Esophagus muscularis mucosa (tissue), 4 donors: ENCODE data around the gene PLAAT3. TPM values are rescaled to one million over a fixed set of nuclear protein-coding genes. Genes with fewer than 3 reads are reported as not detected.
"Not testable (repeated sequence)": the region's sequence is repeated elsewhere in the genome, so short reads cannot be mapped to it uniquely, and the experiment has no call there.

ENCODE experiments used
- DNase-seq: peaks from one replicate; pipeline ENCODE4 v3.0.0-alpha.2; 2017; ENCODE audit errors: extremely low spot score
- H3K27ac ChIP-seq, 4 donors: fragments of 200-600 bp; sonication (generic); replicated peaks in 1 of 4; 1 replicate in 3 of 4; 2 replicates in 1 of 4; pipeline ENCODE4 v1.5.1; 2016 to 2019; ENCODE audit warnings: mild to moderate bottlenecking in 1 of 4
- H3K27me3 ChIP-seq, 4 donors: fragments of 200-600 bp; sonication (generic); one replicate each; pipeline versions ENCODE4 v1.5.1 to v1.6.0; 2016 to 2019
- H3K36me3 ChIP-seq, 4 donors: fragments of 200-600 bp; sonication (generic); one replicate each; pipeline ENCODE4 v1.5.1; 2016 to 2019
- H3K4me1 ChIP-seq, 4 donors: fragments of 200-600 bp; sonication (generic); one replicate each; pipeline ENCODE4 v1.5.1; 2016 to 2019
- H3K4me3 ChIP-seq, 4 donors: fragments of 200-600 bp; sonication (generic); 1 replicate in 2 of 4; 2 replicates in 2 of 4; pipeline ENCODE4 v1.5.1; 2016 to 2019; ENCODE audit warnings: mild to moderate bottlenecking in 4 of 4, moderate library complexity in 1 of 4
- H3K9me3 ChIP-seq, 4 donors: fragments of 200-600 bp; sonication (generic); 1 replicate in 3 of 4; 2 replicates in 1 of 4; pipeline ENCODE4 v1.5.1; 2016 to 2019
- CTCF ChIP-seq, 3 experiments: fragments of 200-600 bp in 2 of 3; fragments of 450-650 bp in 1 of 3; sonication (generic) in 2 of 3; IDR thresholded peaks; one replicate each; pipeline ENCODE4 v1.5.1; 2017 to 2019; ENCODE audit warnings: antibody characterized with exemption in 3 of 3, mild to moderate bottlenecking in 2 of 3, moderate library complexity in 1 of 3
- EP300 ChIP-seq: sonication (generic); formaldehyde crosslinking; IDR thresholded peaks from one replicate; pipeline ENCODE4 v1.6.1; 2017; ENCODE audit warnings: antibody characterized with exemption
- POLR2A ChIP-seq: fragments of 450-650 bp; IDR thresholded peaks from one replicate; pipeline ENCODE4 v1.6.1; 2017; ENCODE audit warnings: antibody characterized with exemption, moderate library complexity, mild to moderate bottlenecking, low read depth
- POLR2AphosphoS5 ChIP-seq, 2 donors: sonication (generic); formaldehyde crosslinking; IDR thresholded peaks; one replicate each; pipeline ENCODE4 v1.6.1; 2017; ENCODE audit warnings: antibody characterized with exemption in 2 of 2
- WGBS: methylation state at CpG from one replicate; pipeline ENCODE4 v1.1.5; 2018; 5-methylcytosine and 5-hydroxymethylcytosine counted together
- intact Hi-C: fragments of 100-400 bp; cut with DNase I; formaldehyde crosslinking; loops from one replicate; pipeline ENCODE4 v1.15.1; 2023
- total RNA-seq, 4 donors: library from RNA; depleted of rRNA; stranded (reverse); fragments of >200 nt; gene quantifications; one replicate each; pipeline versions ENCODE4 v1.1.0 to v1.2.1, GENCODE V29; 2016

Gene PLAAT3
- total RNA-seq, 4 donors from 2014 or later, result 40.3 to 74.8 (median 54.4) TPM

- TF ChIP-seq POLR2AphosphoS5 (IDR thresholded peaks at IDR 0.05), result no peak
- no peak for TF ChIP-seq CTCF (IDR thresholded peaks at IDR 0.05)
- TF ChIP-seq POLR2A, result no peak
- TF ChIP-seq EP300, result no peak
- intact Hi-C loops, result no loop called here
- WGBS, result 65% methylated on average over 8 of the region's 8 CpGs
- Histone ChIP-seq H3K27ac (no peak overlapping the region), H3K4me3 (no peak overlapping the region), H3K36me3 (no peaks in the 10 kb centered on the region), H3K27me3 (no peaks in the 10 kb centered on the region), H3K9me3 (no peaks in the 10 kb centered on the region), H3K4me1 (no peaks in the 10 kb centered on the region)
- no peak for DNase-seq
Observed at GRCh38 chr11:63553759-63554158, 60.5 kb downstream of the PLAAT3 start.

GRCh38 chr11:63552921-63553320 is 61.3 kb downstream of the PLAAT3 start:
- no peak for DNase-seq
- Histone ChIP-seq H3K9me3 (no peaks in the 10 kb centered on the region), H3K36me3 (no peaks in the 10 kb centered on the region), H3K4me1 (no peaks in the 10 kb centered on the region), H3K4me3 (no peak overlapping the region), H3K27me3 (no peaks in the 10 kb centered on the region), H3K27ac (no peak overlapping the region)
- intact Hi-C loops, result no loop called here
- 91% methylated on average over 7 of the region's 7 CpGs for WGBS
- no peak for TF ChIP-seq CTCF (IDR thresholded peaks at IDR 0.05)
- no peak for TF ChIP-seq POLR2A

GRCh38 chr11:63551889-63552266 is 62.4 kb downstream of the PLAAT3 start:
- no peak overlapping the region for H3K4me3 ChIP-seq
- H3K9me3 ChIP-seq, result no peaks in the 10 kb centered on the region
- no peak for DNase-seq

GRCh38 chr11:63551091-63551888 is 62.9 kb downstream of the PLAAT3 start:
- Histone ChIP-seq H3K27me3 (no peaks in the 10 kb centered on the region), H3K27ac (no peak overlapping the region), H3K9me3 (no peaks in the 10 kb centered on the region), H3K36me3 (peaks cover 0 to 15% (median 0%) of the 10 kb centered on the region in 4 donors), H3K4me3 (no peak overlapping the region), H3K4me1 (peaks cover 0 to 3% (median 0%) of the 10 kb centered on the region in 4 donors)
- intact Hi-C loops, result no loop called here
- no peak for TF ChIP-seq POLR2AphosphoS5 (IDR thresholded peaks at IDR 0.05)
- no peak for TF ChIP-seq POLR2A
- no peak for TF ChIP-seq CTCF (IDR thresholded peaks at IDR 0.05)
- TF ChIP-seq EP300, result no peak
- WGBS, result 85% methylated on average over 26 of the region's 27 CpGs
- DNase-seq, result no peak

More at GRCh38 chr11:63551889-63552266, 62.4 kb downstream of the PLAAT3 start:
- intact Hi-C loops, result no loop called here
- WGBS, result 97% methylated on average over 6 of the region's 6 CpGs
- no peaks in the 10 kb centered on the region for H3K27me3 ChIP-seq
- peaks cover 0 to 9% (median 0%) of the 10 kb centered on the region in 4 donors for H3K36me3 ChIP-seq
- TF ChIP-seq EP300, result no peak
- TF ChIP-seq CTCF (IDR thresholded peaks at IDR 0.05), result no peak
- no peak for TF ChIP-seq POLR2A
- TF ChIP-seq POLR2AphosphoS5 (IDR thresholded peaks at IDR 0.05), result no peak
- no peak overlapping the region for H3K27ac ChIP-seq
- H3K4me1 ChIP-seq, result peaks cover 0 to 3% (median 0%) of the 10 kb centered on the region in 4 donors

GRCh38 chr11:63550156-63550700 is 64.0 kb downstream of the PLAAT3 start:
- H3K27ac ChIP-seq, H3K4me1 ChIP-seq, H3K9me3 ChIP-seq, H3K27me3 ChIP-seq, H3K4me3 ChIP-seq, DNase-seq, intact Hi-C loops: not testable (repeated sequence)
- H3K36me3 ChIP-seq, result peaks cover 0 to 25% (median 3%) of the 10 kb centered on the region in 4 donors
- 91% methylated on average over 23 of the region's 31 CpGs for WGBS
